Tibial nerve (tissue), 4 donors: Measurements from ENCODE around the gene POMGNT1. TPM values are rescaled to one million over a fixed set of nuclear protein-coding genes. Genes with fewer than 3 reads are reported as not detected.

Experiments used
- DNase-seq, 2 donors: peaks; one replicate each; pipeline ENCODE4 v3.0.0-alpha.2; 2019; ENCODE audit warnings: low spot score in 2 of 2
- H3K27ac ChIP-seq, 4 donors: fragments of 200-600 bp; sonication (generic) in 3 of 4; one replicate each; pipeline ENCODE4 v1.5.1; 2017 to 2019; ENCODE audit warnings: mild to moderate bottlenecking in 1 of 4
- H3K27me3 ChIP-seq, 2 donors: fragments of 200-600 bp; sonication (generic) in 1 of 2; one replicate each; pipeline versions ENCODE4 v1.5.1 to v1.6.0; 2017 to 2019
- H3K36me3 ChIP-seq, 3 donors: fragments of 200-600 bp; sonication (generic); one replicate each; pipeline ENCODE4 v1.5.1; 2018 to 2019
- H3K4me1 ChIP-seq, 4 donors: fragments of 200-600 bp; sonication (generic) in 3 of 4; one replicate each; pipeline ENCODE4 v1.5.1; 2017 to 2019
- H3K4me3 ChIP-seq, 4 donors: fragments of 200-600 bp; sonication (generic) in 3 of 4; one replicate each; pipeline ENCODE4 v1.5.1; 2017 to 2019; ENCODE audit warnings: mild to moderate bottlenecking in 1 of 4, moderate library complexity in 1 of 4
- H3K9me3 ChIP-seq, 4 donors: fragments of 200-600 bp; sonication (generic) in 3 of 4; one replicate each; pipeline ENCODE4 v1.5.1; 2017 to 2019
- EP300 ChIP-seq, 2 donors: sonication (generic); formaldehyde crosslinking; IDR thresholded peaks; one replicate each; pipeline ENCODE4 v1.6.1; 2017; ENCODE audit warnings: antibody characterized with exemption in 2 of 2, mild to moderate bottlenecking in 1 of 2
- POLR2A ChIP-seq, 2 donors: fragments of 450-650 bp; IDR thresholded peaks; one replicate each; pipeline ENCODE4 v1.6.1; 2017; ENCODE audit warnings: antibody characterized with exemption in 2 of 2, mild to moderate bottlenecking in 2 of 2, moderate library complexity in 2 of 2
- WGBS, 2 donors: methylation state at CpG; one replicate each; pipeline ENCODE4 v1.1.5; 2018; 5-methylcytosine and 5-hydroxymethylcytosine counted together
- total RNA-seq, 4 donors: library from RNA; depleted of rRNA; stranded (reverse); fragments of >200 nt; gene quantifications; one replicate each; pipeline ENCODE4 v1.1.0, GENCODE V29; 2016
- TF ChIP-seq, protein P1 (sequence below), 5 experiments: fragments of 200-600 bp in 3 of 5; fragments of 450-650 bp in 2 of 5; sonication (generic) in 3 of 5; IDR thresholded peaks; one replicate each; pipeline ENCODE4 v1.5.1; 2016 to 2019; ENCODE audit warnings: antibody characterized with exemption in 5 of 5, mild to moderate bottlenecking in 3 of 5, moderate library complexity in 2 of 5

The POMGNT1 gene
- total RNA-seq, 4 donors from 2014 or later: 53.8 to 71.5 (median 62.8) TPM

DNA sequence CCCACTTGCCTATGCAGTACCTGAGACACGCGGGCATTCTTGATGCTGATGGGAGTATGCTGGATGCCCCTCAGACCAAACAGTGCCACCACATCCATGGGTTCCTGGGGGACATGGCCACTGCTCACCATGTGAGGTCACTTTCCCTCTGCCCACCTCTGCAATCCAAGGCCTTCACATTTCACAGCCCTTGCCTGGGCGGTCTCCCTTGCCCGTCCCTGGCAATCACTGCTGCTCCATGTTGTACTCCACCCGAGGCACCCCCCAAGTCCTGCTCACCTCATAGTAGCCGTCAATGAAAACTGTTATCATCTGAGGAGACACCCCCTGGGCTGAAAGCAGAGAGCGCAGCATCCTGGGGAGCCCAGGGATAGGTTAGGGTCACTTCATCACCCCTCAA, 4.9 kb downstream of the POMGNT1 start:
- no peak overlapping the region for H3K4me3 ChIP-seq
- TF ChIP-seq, protein P1, sequence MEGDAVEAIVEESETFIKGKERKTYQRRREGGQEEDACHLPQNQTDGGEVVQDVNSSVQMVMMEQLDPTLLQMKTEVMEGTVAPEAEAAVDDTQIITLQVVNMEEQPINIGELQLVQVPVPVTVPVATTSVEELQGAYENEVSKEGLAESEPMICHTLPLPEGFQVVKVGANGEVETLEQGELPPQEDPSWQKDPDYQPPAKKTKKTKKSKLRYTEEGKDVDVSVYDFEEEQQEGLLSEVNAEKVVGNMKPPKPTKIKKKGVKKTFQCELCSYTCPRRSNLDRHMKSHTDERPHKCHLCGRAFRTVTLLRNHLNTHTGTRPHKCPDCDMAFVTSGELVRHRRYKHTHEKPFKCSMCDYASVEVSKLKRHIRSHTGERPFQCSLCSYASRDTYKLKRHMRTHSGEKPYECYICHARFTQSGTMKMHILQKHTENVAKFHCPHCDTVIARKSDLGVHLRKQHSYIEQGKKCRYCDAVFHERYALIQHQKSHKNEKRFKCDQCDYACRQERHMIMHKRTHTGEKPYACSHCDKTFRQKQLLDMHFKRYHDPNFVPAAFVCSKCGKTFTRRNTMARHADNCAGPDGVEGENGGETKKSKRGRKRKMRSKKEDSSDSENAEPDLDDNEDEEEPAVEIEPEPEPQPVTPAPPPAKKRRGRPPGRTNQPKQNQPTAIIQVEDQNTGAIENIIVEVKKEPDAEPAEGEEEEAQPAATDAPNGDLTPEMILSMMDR (IDR thresholded peaks at IDR 0.05): no peak
- TF ChIP-seq EP300 (IDR thresholded peaks at IDR 0.05): no peak
- TF ChIP-seq POLR2A (IDR thresholded peaks at IDR 0.05): no peak
- no peaks in the 10 kb centered on the region for H3K9me3 ChIP-seq
- 92 to 94% methylated on average over 7 of the region's 7 CpGs for WGBS, 2 donors
- H3K27me3 ChIP-seq: no peaks in the 10 kb centered on the region
- DNase-seq: no peak
- H3K27ac ChIP-seq: no peak overlapping the region
- peaks cover 0 to 26% (median 11%) of the 10 kb centered on the region in 4 donors for H3K4me1 ChIP-seq
- H3K36me3 ChIP-seq: peaks cover 0 to 87% (median 9%) of the 10 kb centered on the region in 3 donors

DNA sequence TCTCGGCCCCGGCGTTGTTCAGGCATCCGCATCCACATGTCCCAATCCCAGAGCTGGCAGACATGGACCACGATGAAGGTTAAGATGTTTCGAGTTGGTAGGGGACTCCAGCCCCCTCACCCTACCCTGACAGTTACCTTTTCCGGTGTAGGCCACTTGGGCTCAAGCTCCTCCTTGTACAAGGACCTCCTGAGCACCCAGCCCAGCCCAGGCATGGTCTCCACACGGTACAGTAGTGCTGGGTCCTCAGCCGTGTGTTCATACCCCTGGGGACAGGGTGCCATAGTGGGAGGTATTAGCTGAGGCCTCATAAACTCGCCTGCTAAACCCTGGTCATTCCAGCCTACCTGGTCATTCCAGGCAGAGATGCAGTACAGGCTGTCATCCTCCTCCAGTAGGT, 6.1 kb downstream of the POMGNT1 start:
- TF ChIP-seq EP300 (IDR thresholded peaks at IDR 0.05) (no peak), POLR2A (IDR thresholded peaks at IDR 0.05) (no peak)
- TF ChIP-seq, protein P1 (IDR thresholded peaks at IDR 0.05): no peak
- peaks cover 0 to 17% (median 3%) of the 10 kb centered on the region in 4 donors for H3K4me1 ChIP-seq
- 84 to 85% methylated on average over 10 of the region's 10 CpGs for WGBS, 2 donors
- no peak overlapping the region for H3K27ac ChIP-seq
- no peaks in the 10 kb centered on the region for H3K9me3 ChIP-seq
- no peak overlapping the region for H3K4me3 ChIP-seq
- H3K27me3 ChIP-seq: no peaks in the 10 kb centered on the region
- H3K36me3 ChIP-seq: peaks cover 0 to 98% (median 15%) of the 10 kb centered on the region in 3 donors
- no peak for DNase-seq

DNA sequence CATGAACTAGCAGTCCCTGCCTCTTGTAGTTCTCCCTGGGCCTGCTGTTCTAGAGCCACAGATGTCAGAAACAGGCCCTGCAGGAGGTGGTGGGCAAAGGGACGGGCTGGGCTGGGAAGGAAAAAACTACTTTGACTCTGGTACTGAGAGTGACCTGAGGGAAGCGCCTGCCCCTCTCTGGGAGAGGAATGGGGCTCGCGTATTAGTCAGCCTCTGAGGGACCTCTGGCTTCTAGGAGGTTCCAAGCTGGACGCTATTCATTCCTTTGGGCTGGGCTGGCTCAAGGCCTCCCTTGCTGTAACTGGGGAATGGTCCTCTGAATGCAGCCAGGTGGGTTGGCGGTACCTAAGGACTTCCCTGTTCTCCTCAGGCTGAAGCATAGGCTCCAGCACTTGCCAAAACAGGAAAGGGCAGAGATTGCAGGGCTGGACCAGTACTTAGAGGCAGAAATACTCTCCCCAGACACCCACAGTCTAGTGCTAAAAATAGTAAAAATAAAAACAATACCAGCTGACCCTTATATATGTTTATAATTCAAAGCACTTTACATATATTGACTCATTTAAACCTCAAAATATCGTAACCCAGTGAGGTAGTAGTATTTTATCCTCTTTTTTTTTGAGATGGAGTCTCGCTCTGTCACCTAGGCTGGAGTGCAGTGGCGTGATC, 7.1 kb downstream of the POMGNT1 start:
- Histone ChIP-seq H3K27ac (no peak overlapping the region), H3K4me1 (peaks cover 0 to 11% (median 0%) of the 10 kb centered on the region in 4 donors), H3K4me3 (no peak overlapping the region), H3K36me3 (peaks cover 0 to 94% (median 15%) of the 10 kb centered on the region in 3 donors), H3K27me3 (no peaks in the 10 kb centered on the region), H3K9me3 (no peaks in the 10 kb centered on the region)
- WGBS, 2 donors: 92 to 97% methylated on average over 9 of the region's 9 CpGs
- no peak for TF ChIP-seq POLR2A (IDR thresholded peaks at IDR 0.05)
- DNase-seq: no peak

DNA sequence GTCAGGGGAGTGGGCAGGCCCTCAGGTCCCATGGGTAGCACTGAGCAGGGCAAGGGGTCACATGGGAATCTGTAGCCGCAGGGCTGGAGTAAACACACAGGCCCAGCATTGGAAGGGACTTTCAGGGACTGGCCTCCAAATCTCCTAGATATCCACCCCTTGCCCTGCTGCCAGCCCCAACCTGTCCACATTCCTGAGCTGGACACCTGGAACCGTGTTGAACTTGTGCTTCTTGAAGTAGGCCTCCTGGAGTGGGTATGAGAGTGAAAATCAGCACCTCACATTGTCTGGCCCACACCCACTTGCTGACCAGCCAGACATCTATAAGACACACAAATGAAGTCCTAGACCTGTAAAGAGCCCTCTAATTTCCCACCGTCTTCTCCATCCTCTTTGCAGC, 7.7 kb downstream of the POMGNT1 start:
- no peak overlapping the region for H3K4me3 ChIP-seq
- H3K27ac ChIP-seq: no peak overlapping the region
- H3K36me3 ChIP-seq: peaks cover 0 to 88% (median 15%) of the 10 kb centered on the region in 3 donors
- TF ChIP-seq EP300 (IDR thresholded peaks at IDR 0.05) (no peak), POLR2A (IDR thresholded peaks at IDR 0.05) (no peak)
- TF ChIP-seq, protein P1 (IDR thresholded peaks at IDR 0.05): no peak
- DNase-seq: no peak
- H3K4me1 ChIP-seq: peaks cover 0 to 11% (median 0%) of the 10 kb centered on the region in 4 donors
- no peaks in the 10 kb centered on the region for H3K27me3 ChIP-seq
- H3K9me3 ChIP-seq: no peaks in the 10 kb centered on the region
- 76 to 84% methylated on average over 3 of the region's 3 CpGs for WGBS, 2 donors

DNA sequence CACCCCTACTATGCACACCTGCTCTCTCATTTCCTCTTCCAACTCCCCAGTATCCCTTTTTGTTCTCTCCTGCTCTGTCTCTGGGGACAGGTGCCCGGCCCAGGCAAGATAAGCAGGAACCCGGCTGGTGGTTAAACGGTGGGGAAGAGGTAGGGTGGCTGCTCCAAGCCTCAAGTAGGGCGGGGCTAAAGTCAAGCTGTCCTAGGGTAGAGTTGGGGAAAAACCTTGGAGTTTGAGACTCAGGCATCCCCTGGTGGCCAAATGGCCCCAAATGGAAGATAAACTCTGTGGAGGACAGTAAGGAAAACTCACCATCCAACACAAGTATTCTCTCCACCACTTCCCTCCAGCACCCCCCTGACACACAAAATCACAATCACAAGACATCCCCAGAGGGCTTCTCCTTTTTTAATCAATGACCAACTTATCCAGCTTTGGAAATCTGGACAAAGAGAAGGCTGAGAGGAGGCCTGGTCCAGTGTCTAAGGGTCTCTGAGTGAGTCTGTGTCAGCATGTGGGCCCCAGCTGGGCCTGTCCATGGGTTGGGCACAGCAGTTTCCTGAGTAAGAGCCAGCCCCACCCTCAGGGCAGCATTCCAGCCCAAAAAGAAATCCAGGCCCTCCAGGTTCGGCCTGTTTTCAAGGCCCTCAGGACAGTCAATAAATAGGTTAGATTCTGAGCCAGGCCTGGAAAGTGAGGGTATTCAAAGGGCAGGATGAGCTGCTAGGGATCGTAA, 9.8 kb downstream of the POMGNT1 start:
- TF ChIP-seq, protein P1 (IDR thresholded peaks at IDR 0.05): no peak
- TF ChIP-seq POLR2A (IDR thresholded peaks at IDR 0.05) (no peak), EP300 (IDR thresholded peaks at IDR 0.05) (no peak)
- no peak for DNase-seq
- no peaks in the 10 kb centered on the region for H3K9me3 ChIP-seq
- H3K4me3 ChIP-seq: no peak overlapping the region
- WGBS, 2 donors: 72 to 73% methylated on average over 6 of the region's 6 CpGs
- H3K36me3 ChIP-seq: peaks cover 0 to 67% (median 9%) of the 10 kb centered on the region in 3 donors
- H3K27ac ChIP-seq: peak overlapping the region in 2 of 4 donors; percentile 43 to 46
- H3K4me1 ChIP-seq: peaks cover 0 to 24% (median 3%) of the 10 kb centered on the region in 4 donors
- no peaks in the 10 kb centered on the region for H3K27me3 ChIP-seq
